DMS153 treated with DMSO at 0.1 percent for 48 hours (cell line): ENCODE measurements around the gene CLCF1.

ENCODE experiments used
- DNase-seq: peaks from one replicate; lab custom pipeline; 2025; ENCODE audit not compliant: unreplicated experiment; lab: John Stamatoyannopoulos, UW

The CLCF1 gene

DNA sequence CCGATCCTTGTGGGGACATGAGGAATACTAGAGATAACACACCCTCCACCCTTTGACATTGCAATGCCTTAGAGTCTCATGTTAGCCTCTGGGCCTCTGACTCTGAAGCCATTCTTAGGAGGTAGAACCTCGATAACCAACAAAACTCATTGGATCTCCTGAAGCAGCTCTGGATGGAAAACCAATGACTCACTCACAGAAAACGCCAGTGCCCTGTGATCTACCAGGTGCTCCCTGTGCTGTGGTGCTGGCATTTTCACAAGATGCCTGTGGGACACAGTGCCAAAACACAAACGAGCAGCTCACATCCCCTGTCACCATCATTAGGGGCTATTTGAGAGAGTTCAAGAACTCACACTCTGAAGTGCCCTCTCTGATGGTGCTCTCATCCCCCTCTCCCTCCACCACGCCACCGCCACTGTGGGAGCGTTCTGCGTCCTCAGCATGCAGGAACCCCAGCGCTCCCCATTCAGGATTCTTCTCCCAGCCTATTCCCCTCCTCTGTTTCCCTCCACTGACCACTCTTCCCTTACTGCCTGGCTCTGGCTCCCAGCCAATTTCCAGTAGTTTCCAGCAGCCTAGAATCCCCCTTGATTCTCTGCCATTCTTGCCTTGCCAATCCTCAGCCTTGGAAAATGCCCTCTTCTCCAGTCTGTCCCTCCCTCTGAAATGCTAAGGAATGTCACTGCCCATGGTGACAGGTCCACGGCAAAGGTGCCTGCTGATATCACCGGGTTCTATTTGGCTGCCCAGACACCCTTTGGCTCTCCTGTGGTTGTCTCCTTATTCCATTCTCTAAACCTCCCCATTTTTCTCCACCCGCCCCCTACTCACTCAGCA is 15.3 kb downstream of the CLCF1 start:
- no peak for DNase-seq

DNA sequence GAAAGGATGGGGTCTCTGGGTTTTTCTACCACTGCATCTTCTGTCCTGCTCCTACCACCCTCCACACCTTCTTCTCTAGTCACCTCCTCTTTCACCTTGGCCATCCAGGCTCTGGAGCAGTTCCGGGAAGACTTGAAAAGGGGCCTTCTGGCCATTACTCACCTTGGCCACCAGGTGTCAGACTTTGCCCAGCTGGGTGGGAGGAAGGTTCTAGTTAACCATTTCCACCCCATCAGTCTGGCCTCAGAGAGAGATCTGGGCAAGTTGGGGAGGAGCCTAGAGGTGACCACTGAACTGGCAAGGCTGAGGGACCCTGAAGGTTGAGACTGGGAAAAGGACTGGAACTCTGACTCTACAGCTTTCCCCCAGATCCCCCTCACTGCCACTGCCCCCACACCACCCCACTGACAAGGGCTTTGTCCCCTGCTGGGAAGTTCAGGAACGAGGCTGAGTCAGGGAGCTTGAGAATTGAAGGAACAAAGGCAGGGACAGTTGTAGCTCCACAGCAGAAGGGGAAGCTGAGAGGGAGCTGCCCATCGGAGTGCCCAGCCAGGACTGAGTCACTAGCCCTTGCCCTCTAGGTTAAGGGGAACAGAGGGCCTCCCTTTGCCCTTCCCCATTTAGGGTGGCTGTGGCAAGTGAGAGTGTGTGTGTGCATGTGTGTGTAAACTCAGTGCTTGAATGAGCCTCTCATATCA is 16.4 kb downstream of the CLCF1 start:
- peak; percentile 50 for DNase-seq

DNA sequence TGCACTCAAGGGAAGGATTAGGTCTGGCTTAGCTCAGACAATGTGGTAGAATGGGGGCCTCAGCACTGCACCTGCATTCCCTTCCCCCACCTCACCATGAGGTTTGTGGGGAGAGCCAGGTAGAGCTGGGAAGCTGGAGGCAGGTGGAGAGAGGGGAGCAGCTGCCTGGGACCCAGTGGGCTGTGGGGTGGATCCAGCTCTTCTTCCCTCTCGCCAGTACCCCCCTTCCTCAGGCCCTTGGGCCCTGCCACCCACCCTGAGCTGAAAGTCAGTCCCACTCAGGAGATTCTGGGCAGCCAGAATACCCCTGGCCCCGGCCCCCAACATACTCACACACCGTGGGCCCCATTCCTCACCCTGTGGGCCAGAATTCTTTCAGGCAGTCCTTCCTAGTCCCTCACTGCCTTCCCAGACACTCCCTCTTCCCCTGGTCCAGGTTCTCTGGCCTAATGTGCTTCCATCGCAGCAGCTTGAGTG is 17.0 kb downstream of the CLCF1 start:
- DNase-seq, result no peak

DNA sequence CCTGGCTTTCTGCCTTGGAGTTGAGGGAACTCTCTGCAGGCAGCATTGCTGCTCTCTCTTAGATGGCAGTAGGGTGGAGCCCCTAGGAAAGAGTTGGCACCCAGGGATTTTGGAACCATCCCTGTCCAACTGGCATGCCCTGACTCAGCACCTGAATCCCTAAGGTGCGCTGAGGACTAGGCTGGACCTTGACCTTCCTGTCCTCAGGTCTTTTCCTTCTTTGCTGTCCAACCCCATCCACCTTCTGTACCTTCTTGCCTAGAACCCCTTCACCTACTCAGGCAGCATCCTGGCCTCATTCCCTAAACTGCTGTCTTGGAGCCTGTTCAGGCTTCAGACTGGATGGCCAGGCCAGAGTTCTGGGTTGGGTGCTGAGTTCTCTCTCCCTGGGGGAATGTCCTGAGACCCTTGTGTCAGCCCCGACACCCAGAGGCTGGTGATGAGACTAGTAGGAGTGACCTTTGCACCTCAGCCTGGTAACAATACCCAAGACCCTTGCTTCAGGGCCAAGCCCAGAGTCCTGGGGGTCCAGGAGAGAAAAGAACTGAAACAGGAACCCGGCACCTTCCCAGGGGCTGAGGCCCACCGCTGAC is 17.5 kb downstream of the CLCF1 start:
- no peak for DNase-seq

DNA sequence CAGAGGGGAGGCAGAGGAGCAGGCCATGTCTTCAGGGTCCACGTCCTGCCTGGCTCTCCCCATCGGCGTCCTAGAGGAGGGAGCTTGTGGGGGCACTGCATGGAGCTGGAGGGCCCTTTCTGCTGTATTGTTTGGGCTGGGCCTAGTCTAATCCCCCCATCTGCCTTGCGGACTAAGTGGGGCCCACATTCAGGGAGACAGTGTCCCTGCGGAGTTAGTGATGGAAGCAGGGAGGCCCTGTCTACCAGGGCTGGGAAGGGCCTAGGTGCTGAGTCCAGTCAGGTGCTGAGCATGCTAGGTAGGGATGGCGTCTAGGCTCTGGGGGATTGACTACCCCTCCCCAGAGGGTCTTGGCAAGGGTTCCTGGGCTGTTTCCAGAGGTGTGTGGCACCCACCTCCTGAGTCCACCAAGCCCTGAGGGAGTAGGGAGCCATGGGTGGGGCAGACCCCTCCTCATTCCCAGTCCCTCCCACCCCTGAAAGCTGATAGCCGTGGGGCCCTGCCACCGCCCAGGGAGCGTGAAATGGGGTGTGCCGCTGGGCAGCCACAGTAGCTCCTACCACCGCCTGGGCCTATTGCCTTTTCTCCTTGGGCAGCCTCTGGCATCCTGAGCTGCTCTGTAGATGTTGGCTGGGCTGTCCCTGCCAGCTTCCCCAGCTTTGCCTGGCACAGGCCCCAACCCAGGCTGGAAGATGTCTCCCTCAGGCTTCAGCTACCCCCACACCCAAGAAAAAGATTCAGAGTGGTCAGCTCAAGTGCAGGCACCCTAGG is 18.2 kb downstream of the CLCF1 start:
- DNase-seq, result no peak

DNA sequence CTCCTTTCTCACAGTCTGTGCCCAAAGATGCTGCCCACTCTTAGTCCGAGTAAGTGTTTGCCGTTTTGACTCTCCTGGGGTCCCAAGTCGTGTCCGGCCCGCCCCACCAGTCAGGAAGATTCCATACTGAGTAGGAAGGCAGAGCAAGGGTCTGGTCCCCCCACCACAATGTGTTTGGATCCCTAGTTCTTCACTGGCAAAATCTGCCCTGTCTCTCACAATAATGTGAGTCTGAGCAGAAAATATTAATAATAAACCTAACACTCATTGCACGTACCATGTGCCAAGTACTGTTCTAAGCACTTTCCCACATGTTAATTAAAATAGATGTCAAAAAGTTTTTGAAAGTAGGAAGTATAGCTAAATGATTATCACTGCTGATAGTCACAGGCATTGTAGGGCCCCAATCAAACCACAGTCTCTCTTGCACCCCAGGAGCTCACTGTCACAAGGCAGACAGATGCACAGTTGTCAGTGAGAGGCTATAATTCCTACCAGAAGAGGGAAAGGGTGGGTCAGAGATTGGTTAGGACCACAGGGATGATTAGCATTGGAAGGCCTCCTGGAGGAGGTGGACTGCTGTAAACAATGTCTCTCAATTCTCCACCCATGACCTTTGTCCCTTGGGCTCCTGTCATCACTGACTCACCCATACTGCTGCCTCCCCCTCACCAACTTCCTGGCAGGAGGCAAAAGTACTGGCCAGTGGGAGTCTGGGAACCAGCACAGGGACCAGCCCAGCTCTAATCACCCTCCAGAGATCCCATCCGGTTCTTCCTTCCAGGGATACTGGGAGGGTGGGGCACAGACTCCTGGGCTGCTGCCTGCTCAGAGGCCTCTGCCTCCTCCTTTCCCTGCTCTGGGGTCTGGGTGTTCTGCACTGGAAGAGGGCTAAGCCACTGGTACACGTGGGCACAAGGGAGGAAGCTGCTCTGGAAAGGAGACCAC is 19.0 kb downstream of the CLCF1 start:
- no peak for DNase-seq

DNA sequence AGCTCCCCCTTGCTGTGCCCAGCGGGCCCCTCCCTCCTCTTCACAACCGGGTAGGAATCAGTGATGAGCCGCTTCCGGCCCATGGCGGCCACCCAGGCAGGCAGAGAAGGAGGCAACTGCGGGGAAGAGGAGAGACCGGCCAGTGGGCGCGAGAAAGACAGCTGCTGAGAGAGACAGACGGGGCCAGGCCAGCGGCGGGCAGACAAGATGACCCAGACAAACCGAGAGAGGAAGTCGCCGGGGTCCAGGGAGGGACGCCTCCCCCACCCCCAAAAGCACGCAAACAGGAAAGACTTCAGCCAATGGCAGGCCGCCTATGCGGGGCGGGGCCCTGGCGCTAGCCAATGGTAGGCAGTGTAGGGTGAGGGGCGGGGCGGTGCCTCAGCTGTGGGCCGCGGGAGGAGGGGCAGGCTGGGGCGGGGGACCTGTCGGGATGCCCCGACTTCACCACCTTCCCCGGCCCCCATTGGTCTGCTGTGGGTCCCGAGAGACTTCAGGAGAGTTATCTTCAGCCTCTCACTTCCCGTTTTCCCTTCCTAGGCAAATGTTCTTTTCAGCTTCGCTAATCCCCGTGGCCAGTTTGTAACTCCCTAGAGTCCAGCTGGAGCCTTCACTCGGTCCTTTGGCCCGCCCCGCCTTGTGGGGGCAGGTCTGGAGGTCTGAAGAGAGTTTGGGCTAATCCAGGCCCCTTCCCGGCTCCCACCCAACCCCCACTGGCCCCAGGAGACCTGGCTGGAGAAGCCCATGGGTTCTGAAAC is 19.9 kb downstream of the CLCF1 start, which contains the start of gene POLD4:
POLD4 (minus strand) TSS at position 230 of the 758 bp plus-strand sequence; CDS start at position 83, 147 bp downstream.
- peak; percentile 94 for DNase-seq

DNA sequence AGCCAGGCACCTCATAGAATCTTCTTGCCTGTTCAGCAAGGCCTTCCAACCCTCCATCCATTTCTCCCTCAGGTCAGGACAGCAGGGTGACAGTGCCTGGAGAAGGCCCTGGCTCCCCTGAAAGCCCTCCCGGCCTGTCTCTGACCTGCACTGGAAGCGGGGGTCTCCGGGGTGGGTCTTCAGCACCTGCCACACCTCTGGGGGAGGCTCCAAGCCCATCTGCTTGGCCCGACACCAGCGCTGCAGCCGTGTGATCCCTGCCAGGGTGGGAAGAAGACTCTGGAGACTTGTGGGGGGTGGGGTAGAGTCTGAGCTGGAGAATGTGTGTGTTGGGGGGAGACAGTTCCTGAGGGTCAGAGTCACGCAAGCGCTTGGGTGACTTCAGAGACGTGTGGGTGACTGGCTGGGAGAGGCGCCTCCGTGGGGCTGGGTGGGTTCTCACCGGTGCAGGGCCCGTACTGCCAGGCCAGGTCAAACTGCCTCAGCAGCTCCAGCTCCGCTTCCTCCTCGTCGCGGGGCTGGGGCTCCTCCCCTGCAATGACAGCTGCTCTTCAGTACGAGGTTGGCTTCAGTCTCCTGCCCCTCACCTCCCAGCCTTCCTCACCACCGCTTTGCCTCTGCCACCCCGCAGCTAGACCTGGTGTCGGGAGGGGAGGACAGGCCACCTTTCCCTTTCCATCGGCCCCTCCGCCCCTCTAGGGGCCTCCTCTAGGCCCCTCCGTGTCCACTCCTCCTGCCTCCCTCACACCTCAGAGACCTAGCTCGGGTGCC is 20.7 kb downstream of the CLCF1 start:
- DNase-seq, result peak; percentile 79

DNA sequence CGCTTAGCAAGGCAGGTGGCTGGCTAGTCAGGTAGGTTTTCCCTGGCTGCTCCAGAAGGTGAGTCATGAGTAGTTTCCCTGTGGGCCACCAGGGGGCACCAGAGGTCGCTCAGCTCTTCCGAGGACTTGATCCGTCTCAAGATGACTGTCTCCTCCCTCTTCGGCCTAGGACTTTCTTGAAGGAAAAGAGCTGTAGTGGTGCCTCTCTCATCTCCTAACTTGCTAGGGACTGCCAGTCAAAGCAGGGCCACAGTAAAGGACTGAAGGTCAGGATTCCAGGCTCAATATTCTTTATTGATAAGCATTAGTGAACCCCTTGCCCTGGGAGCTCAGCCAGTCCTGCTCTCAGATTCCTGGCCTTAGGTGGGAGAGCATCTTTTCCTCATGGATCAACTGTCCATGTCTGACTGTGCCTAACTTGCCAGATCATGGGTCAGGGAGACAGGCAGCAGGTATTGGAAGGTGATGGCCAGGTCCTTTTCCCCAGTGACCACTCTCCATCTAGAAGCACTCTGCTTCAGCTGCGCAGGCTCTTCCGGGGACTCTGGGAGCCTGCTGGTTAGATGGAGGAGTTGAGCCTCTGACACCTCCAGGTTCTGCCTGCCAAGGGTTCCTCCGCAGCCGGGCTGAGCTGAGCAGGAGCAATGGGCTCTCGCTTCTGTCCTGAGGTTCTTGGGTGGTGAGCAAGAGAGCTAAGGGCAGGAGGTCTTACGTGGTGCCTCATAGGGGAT is 22.0 kb downstream of the CLCF1 start:
- peak; percentile 34 for DNase-seq

DNA sequence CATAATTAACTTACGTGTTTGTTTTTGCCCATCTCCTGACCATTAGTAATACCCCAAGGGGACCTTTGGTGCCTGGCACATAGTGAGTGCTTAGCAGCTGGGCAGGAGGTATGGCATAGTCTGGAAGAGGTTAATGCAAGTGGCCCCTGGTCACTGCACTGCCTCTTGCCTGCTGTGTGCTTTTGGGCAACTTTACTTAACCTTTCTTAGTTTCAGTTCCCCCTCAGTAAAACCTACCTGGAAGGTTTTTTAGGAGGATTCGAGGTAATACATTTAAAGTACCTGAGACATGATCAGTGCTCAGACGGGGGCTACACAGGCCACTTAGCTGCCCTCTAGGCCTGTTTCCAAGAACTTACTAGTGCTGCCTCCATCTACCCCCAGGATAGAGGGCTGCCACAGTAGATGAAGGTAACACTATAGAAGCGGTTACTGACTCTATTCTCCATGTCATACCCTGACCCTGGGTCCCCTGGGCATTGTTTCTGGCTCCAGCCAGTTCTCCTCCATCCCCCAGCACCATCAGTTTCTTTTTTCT is 23.4 kb downstream of the CLCF1 start:
- no peak for DNase-seq

DNA sequence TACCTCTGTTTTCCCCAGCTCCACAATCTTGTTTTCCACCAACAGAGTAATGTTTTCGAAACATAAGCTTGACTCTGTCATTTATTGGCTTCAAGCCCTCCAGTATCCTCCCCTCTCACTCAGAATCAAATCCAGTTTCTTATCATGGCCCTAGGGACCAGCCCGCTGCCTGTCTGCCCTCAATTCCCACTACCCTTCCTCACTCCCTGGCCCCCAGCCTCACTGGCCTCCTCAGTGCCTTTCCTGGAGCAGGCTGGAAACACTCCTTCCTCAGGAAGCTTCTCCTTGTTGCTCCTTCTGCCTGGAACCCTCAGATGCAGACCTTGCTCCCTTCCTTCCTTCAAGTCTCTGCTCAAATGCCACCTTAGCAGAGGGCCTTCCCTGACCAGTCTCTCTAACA is 23.9 kb downstream of the CLCF1 start:
- DNase-seq, result no peak

DNA sequence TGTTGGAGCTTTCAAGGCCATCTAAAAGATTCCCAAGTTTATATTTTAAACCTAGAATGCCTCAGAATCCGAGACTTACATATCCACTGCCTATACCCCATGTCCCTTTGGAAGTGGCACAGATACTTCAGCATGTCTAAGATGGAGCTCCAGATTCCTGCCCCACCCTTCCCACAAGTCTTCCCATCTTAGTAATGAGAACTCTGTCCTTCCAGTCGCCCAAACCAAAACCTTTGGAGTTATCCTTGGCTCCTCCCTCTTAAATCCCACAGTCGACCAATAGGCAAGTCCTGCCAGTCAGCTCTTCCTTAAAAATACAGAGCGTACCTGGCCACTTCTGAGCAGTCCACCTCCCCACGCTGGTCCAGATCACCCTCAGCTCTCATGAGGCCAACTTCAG is 24.4 kb downstream of the CLCF1 start:
- no peak for DNase-seq

DNA sequence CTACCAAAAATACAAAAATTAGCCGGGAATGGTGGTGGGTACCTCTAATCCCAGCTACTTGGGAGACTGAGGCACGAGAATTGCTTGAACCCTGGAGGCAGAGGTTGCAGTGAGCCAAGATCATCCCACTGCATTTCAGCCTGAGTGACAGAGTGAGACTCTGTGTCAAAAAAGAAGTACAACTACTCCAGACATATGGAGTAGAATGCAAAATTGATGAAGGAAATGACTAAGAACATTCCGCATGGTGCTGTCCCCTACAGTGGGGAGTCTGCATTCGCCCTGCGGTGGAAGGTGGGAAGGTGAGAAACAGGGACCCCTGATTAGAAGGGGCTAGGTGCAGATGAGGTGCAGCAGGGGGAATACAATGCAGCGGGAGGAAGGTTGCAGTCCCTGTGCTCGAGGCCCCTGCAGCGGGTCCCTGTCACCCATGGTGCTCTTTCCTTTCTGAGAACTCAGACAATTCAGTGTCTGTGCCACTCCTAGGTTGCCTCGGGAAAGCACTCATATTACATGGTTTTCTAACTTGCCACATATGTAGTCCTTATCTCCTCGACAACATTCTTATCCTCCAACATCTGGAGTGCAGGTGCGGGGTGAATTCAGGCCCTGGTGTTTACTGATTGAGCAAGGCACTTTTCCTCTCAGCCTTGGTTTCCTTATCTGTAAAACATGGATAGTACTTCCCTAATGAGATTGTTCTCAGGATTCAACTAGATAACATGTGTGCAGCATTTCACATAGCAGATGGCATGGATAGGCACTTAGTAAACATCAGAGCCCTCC is 25.2 kb downstream of the CLCF1 start:
- DNase-seq, result no peak

DNA sequence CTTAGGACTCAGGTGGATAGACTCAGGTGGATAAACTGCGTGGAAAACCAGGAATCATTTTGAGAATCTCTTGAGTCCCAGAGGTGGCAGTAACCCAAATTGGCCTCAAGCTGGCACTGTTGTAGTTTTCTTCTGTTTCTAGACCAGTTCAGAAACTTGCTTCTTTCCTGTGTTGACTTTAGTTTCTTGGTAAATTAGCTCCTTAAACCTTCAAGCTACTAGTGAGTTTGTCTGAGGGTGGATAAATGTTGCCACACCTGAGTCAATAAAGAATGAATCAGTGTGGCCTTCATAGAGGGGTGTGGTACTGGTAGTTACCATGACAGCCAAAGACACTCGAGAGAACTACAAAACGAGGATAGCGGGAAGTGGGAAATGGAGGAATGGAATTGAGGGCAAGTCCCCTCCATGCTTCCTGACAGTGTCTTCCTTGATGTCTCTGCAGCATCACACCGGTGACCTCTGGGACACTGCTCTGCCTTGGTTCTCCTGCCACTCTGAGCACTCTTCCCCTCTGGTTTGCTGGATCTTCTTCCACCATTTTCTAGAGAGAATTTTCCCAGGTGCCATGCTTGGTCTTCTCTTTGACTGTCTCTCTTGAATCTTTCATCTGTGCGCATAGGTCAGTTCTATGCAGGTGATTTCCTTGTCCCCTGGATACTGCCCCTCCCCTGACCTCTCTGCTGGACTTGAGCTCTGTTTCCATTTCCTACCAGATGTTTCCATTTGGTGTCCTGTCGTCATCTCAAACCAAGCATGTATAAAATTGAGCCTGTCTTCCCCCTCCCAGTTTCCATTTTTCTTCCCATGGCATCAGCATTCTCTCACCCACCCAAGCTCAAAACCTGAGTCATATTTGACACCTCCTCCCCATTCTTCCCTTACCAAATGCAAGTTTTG is 27.2 kb downstream of the CLCF1 start:
- peak; percentile 11 for DNase-seq

DNA sequence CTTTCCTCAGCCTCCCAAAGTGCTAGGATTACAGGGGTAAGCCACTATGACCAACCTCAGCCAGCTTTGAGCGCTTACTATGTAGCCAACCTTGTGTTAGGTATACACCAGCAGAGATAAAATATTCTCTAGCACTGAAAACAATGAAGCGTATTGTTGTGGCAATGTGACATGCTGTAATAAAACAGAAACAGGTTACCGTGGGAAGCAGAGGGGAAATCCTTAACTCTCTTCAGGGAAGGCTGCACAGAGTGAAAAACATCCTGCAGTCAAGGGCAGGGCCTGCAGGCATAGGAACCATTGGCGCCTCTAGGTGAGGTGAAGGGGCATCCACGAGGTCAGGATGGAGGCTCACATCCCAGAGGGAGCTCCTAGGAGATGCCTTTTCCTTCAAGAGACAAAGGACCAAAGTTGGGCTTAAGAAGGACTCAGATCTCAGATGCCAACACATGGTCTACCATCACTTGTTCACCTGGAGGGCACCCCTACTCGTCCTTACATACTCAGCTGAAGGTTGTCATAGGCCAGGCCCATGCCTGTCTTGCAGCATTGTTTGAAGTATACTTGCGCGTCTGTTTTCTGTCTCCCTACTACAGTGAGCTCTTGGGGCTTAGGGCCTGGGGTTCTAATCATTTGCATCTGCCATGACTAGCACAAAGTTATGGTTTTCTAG is 28.0 kb downstream of the CLCF1 start:
- no peak for DNase-seq
